Measurements from ENCODE around the gene KRT23.

KRT23 gene

GRCh38 chr17:40963838-40964237 lies 26.4 kb upstream of the KRT23 start:
- no peak for DNase-seq (ENCODE audit: low read depth, low spot score)
- Histone ChIP-seq H3K9me3 (ENCODE audit: control insufficient read depth, insufficient read depth, low read length) (no peaks in the 10 kb centered on the region), H3K36me3 (ENCODE audit: control insufficient read depth, insufficient read depth, low read length) (no peaks in the 10 kb centered on the region), H3K27me3 (ENCODE audit: control insufficient read depth, insufficient read depth, low read length) (no peaks in the 10 kb centered on the region), H3K4me1 (ENCODE audit: control insufficient read depth, insufficient read depth, low read length) (no peaks in the 10 kb centered on the region; the same call in 1 of the 2 replicates), H3K4me3 (ENCODE audit: low read length) (no peak overlapping the region), H3K27ac (ENCODE audit: low read length) (no peak overlapping the region)
- no CpG with 5 or more reads among the region's 1 CpG for WGBS (ENCODE audit: insufficient coverage, insufficient read length)

GRCh38 chr17:40962059-40962561 lies 24.7 kb upstream of the KRT23 start:
- Histone ChIP-seq H3K9me3 (ENCODE audit: control insufficient read depth, insufficient read depth, low read length) (no peaks in the 10 kb centered on the region), H3K4me3 (ENCODE audit: low read length) (no peak overlapping the region), H3K27ac (ENCODE audit: low read length) (no peak overlapping the region), H3K27me3 (ENCODE audit: control insufficient read depth, insufficient read depth, low read length) (no peaks in the 10 kb centered on the region), H3K36me3 (ENCODE audit: control insufficient read depth, insufficient read depth, low read length) (no peaks in the 10 kb centered on the region), H3K4me1 (ENCODE audit: control insufficient read depth, insufficient read depth, low read length) (peaks cover 3% of the 10 kb centered on the region; the same call in 1 of the 2 replicates)
- DNase-seq (ENCODE audit: low read depth, low spot score) = no peak
- WGBS (ENCODE audit: insufficient coverage, insufficient read length) = no CpG with 5 or more reads among the region's 4 CpGs

DNA sequence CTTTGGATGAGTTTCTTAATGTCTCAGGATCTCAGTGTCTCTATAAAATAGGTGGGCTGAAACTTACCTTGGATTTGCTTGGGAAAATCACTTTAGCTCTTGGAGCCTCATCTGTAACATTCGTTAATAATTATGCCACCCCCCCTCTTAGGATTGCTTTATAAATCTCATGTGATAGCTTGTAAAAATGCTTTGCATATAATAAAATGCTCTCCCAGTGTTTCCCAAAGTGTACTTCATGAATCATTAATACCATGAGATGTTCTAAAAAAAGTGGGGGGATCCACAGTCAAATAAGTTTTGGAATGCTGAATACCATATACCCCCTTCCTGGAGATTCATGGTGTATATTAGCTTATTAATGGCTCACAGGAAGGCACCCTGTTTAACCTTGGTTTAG lies 24.1 kb upstream of the KRT23 start:
- H3K4me1 ChIP-seq (ENCODE audit: control insufficient read depth, insufficient read depth, low read length) = peaks cover 3% of the 10 kb centered on the region; the same call in 1 of the 2 replicates
- no peak for DNase-seq (ENCODE audit: low read depth, low spot score)

GRCh38 chr17:40960144-40960543 lies 22.7 kb upstream of the KRT23 start:
- H3K9me3 ChIP-seq (ENCODE audit: control insufficient read depth, insufficient read depth, low read length) = no peaks in the 10 kb centered on the region
- no peaks in the 10 kb centered on the region for H3K27me3 ChIP-seq (ENCODE audit: control insufficient read depth, insufficient read depth, low read length)
- DNase-seq (ENCODE audit: low read depth, low spot score) = no peak
- H3K4me1 ChIP-seq (ENCODE audit: control insufficient read depth, insufficient read depth, low read length) = peaks cover 3% of the 10 kb centered on the region; the same call in 1 of the 2 replicates
- no CpG with 5 or more reads among the region's 10 CpGs for WGBS (ENCODE audit: insufficient coverage, insufficient read length)
- no peak overlapping the region for H3K27ac ChIP-seq (ENCODE audit: low read length)
- H3K36me3 ChIP-seq (ENCODE audit: control insufficient read depth, insufficient read depth, low read length) = no peaks in the 10 kb centered on the region
- H3K4me3 ChIP-seq (ENCODE audit: low read length) = no peak overlapping the region

More for the DNA sequence above, 24.1 kb upstream of the KRT23 start:
- Histone ChIP-seq H3K4me3 (ENCODE audit: low read length) (no peak overlapping the region), H3K36me3 (ENCODE audit: control insufficient read depth, insufficient read depth, low read length) (no peaks in the 10 kb centered on the region), H3K27ac (ENCODE audit: low read length) (no peak overlapping the region), H3K9me3 (ENCODE audit: control insufficient read depth, insufficient read depth, low read length) (no peaks in the 10 kb centered on the region), H3K27me3 (ENCODE audit: control insufficient read depth, insufficient read depth, low read length) (no peaks in the 10 kb centered on the region)
- no CpG with 5 or more reads among the region's 1 CpG for WGBS (ENCODE audit: insufficient coverage, insufficient read length)

DNA sequence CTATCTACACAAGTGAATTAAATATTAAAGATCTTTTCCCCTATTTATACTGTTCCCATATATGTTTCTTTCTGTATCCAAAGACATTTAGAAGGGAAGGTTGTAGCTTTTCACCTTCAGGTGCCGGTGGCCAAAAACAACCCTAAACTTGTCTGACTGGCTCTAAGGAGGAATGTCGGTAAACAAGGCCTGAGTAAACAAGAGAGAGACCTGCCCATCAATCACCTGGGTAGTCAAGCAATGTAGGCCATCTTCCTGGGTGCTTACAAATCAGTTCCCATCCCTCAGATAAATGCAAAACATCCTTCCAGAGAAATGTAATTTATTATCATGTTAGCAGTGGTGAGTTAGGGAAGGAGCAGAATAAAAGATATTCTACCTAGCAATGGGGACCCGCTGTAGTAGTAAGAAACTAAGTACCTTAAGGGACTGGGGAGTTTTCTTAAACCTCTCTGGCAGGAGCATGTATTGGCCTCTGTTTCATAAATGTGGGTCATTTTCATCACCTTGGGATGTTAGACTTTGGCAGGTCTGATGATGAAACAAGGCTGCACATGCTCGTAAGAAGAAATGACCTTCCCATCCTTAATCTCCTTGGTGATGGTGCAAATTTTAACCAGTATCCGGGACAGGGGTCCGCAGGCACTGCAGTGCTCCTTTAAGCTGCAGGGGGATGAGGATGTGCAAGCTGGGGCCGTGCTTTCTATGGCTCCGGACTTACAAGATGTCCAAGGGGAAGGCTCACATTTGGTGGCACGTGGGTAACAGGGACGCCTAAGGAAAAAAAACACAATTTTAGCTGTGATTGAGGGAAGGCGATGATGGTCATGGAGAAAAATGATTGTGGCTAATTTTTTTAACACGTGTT lies 20.9 kb upstream of the KRT23 start:
- H3K4me3 ChIP-seq (ENCODE audit: low read length) = no peak overlapping the region
- DNase-seq (ENCODE audit: low read depth, low spot score) = no peak
- no peaks in the 10 kb centered on the region for H3K9me3 ChIP-seq (ENCODE audit: control insufficient read depth, insufficient read depth, low read length)
- WGBS (ENCODE audit: insufficient coverage, insufficient read length) = no CpG with 5 or more reads among the region's 12 CpGs
- H3K36me3 ChIP-seq (ENCODE audit: control insufficient read depth, insufficient read depth, low read length) = no peaks in the 10 kb centered on the region
- H3K4me1 ChIP-seq (ENCODE audit: control insufficient read depth, insufficient read depth, low read length) = peaks cover 3% of the 10 kb centered on the region; the same call in 1 of the 2 replicates
- no peak overlapping the region for H3K27ac ChIP-seq (ENCODE audit: low read length)
- H3K27me3 ChIP-seq (ENCODE audit: control insufficient read depth, insufficient read depth, low read length) = no peaks in the 10 kb centered on the region

DNA sequence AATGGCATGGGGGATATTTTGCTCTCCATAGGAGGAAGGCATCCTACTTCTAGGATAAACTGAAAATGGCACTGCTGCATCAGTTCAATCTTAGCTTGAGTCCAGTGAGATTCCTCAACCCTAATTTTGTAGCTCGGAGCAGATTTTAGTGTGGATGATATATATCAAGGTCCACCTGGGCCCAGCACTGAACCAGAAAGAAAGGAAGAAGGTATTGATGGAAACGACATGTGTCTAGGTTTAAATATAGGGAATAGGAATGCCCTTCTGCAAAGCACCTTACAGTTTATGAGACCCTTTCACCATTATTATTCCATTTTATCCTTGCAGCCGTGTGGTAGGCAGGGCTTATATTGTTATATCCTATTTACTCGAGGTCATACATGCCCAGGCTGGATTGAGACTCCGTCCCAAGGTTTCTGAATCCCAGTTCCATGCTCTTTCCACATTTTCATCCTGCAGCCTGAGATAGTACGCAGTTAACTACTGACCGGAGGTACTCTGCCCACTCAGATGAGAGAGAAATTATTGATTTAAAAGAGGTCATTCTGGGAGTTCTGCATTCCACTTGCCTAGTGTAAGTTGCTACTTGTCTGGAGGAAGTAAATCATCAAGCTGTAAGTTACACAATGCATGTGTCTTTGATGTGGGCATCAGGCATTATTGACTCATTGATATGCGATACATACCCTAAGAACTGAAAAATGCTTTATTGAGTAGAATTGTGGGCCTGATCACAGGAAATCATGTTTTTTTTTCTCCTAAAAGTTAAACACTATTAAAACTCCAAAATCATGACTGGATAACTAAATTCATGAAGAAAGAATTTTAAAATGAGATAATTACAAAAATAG lies 19.2 kb upstream of the KRT23 start:
- H3K27ac ChIP-seq (ENCODE audit: low read length) = no peak overlapping the region
- WGBS (ENCODE audit: insufficient coverage, insufficient read length) = no CpG with 5 or more reads among the region's 8 CpGs
- H3K27me3 ChIP-seq (ENCODE audit: control insufficient read depth, insufficient read depth, low read length) = no peaks in the 10 kb centered on the region
- H3K4me1 ChIP-seq (ENCODE audit: control insufficient read depth, insufficient read depth, low read length) = peaks cover 3% of the 10 kb centered on the region; the same call in 1 of the 2 replicates
- no peak overlapping the region for H3K4me3 ChIP-seq (ENCODE audit: low read length)
- H3K36me3 ChIP-seq (ENCODE audit: control insufficient read depth, insufficient read depth, low read length) = no peaks in the 10 kb centered on the region
- no peaks in the 10 kb centered on the region for H3K9me3 ChIP-seq (ENCODE audit: control insufficient read depth, insufficient read depth, low read length)
- no peak for DNase-seq (ENCODE audit: low read depth, low spot score)

- Histone ChIP-seq H3K9me3 (ENCODE audit: control insufficient read depth, insufficient read depth, low read length) (no peaks in the 10 kb centered on the region), H3K4me3 (ENCODE audit: low read length) (no peak overlapping the region), H3K27me3 (ENCODE audit: control insufficient read depth, insufficient read depth, low read length) (no peaks in the 10 kb centered on the region), H3K4me1 (ENCODE audit: control insufficient read depth, insufficient read depth, low read length) (peaks cover 3% of the 10 kb centered on the region; the same call in 1 of the 2 replicates), H3K36me3 (ENCODE audit: control insufficient read depth, insufficient read depth, low read length) (no peaks in the 10 kb centered on the region), H3K27ac (ENCODE audit: low read length) (no peak overlapping the region)
- no peak for DNase-seq (ENCODE audit: low read depth, low spot score)
- WGBS (ENCODE audit: insufficient coverage, insufficient read length) = no CpG with 5 or more reads among the region's 2 CpGs
These were observed 16.4 kb upstream of the KRT23 start for GRCh38 chr17:40953881-40954280.

- no peak overlapping the region for H3K4me3 ChIP-seq (ENCODE audit: low read length)
- no peaks in the 10 kb centered on the region for H3K27me3 ChIP-seq (ENCODE audit: control insufficient read depth, insufficient read depth, low read length)
- H3K4me1 ChIP-seq (ENCODE audit: control insufficient read depth, insufficient read depth, low read length) = no peaks in the 10 kb centered on the region
- no CpG with 5 or more reads among the region's 1 CpG for WGBS (ENCODE audit: insufficient coverage, insufficient read length)
- H3K36me3 ChIP-seq (ENCODE audit: control insufficient read depth, insufficient read depth, low read length) = no peaks in the 10 kb centered on the region
- H3K27ac ChIP-seq (ENCODE audit: low read length) = no peak overlapping the region
- DNase-seq (ENCODE audit: low read depth, low spot score) = no peak
- H3K9me3 ChIP-seq (ENCODE audit: control insufficient read depth, insufficient read depth, low read length) = no peaks in the 10 kb centered on the region
These were observed 15.2 kb upstream of the KRT23 start for GRCh38 chr17:40952661-40953060.

DNA sequence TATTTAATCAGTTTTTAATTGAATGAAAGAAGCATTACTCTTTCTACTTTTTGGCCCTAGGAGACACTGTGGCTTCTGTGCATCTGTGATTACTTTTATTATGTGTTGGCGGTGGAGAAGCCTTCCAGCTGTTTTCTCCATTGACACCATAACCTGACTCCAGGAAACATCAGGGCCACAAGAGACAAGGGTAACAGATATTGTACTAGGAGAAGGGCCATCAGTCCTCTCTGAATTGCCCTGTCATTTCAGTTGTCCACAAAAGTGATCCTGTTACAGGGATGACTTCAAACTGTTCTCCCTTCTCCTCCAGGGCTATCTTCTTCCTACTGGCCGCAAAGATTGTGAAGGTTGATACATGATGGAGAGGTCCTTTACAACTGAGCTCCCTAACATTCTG lies 14.7 kb upstream of the KRT23 start:
- no peak overlapping the region for H3K27ac ChIP-seq (ENCODE audit: low read length)
- no peaks in the 10 kb centered on the region for H3K4me1 ChIP-seq (ENCODE audit: control insufficient read depth, insufficient read depth, low read length)
- H3K4me3 ChIP-seq (ENCODE audit: low read length) = no peak overlapping the region
- no peak for DNase-seq (ENCODE audit: low read depth, low spot score)
- no peaks in the 10 kb centered on the region for H3K9me3 ChIP-seq (ENCODE audit: control insufficient read depth, insufficient read depth, low read length)
- H3K27me3 ChIP-seq (ENCODE audit: control insufficient read depth, insufficient read depth, low read length) = no peaks in the 10 kb centered on the region
- H3K36me3 ChIP-seq (ENCODE audit: control insufficient read depth, insufficient read depth, low read length) = no peaks in the 10 kb centered on the region
- WGBS (ENCODE audit: insufficient coverage, insufficient read length) = no CpG with 5 or more reads among the region's 2 CpGs

- WGBS (ENCODE audit: insufficient coverage, insufficient read length) = no CpG with 5 or more reads among the region's 2 CpGs
- no peak for DNase-seq (ENCODE audit: low read depth, low spot score)
These were observed 13.7 kb upstream of the KRT23 start for GRCh38 chr17:40951011-40951622.

More at GRCh38 chr17:40951011-40951622, 13.7 kb upstream of the KRT23 start:
- no peaks in the 10 kb centered on the region for H3K4me1 ChIP-seq (ENCODE audit: control insufficient read depth, insufficient read depth, low read length)
- no peaks in the 10 kb centered on the region for H3K36me3 ChIP-seq (ENCODE audit: control insufficient read depth, insufficient read depth, low read length)
- H3K9me3 ChIP-seq (ENCODE audit: control insufficient read depth, insufficient read depth, low read length) = no peaks in the 10 kb centered on the region
- H3K4me3 ChIP-seq (ENCODE audit: low read length) = no peak overlapping the region
- no peaks in the 10 kb centered on the region for H3K27me3 ChIP-seq (ENCODE audit: control insufficient read depth, insufficient read depth, low read length)
- no peak overlapping the region for H3K27ac ChIP-seq (ENCODE audit: low read length)

Measured in iPS DF 6.9 (cell line).